IMR-90 (cell line): ENCODE measurements around the gene EPN1. TPM values are rescaled to one million over a fixed set of nuclear protein-coding genes. Genes with fewer than 3 reads are reported as not detected.
A peak's percentile ranks its signal among the peaks of the same experiment; 100 is the strongest.

Experiments used
- ATAC-seq: fragments of 200-7000 bp; cut with Tn5 transposase; 2 replicates; pipeline ENCODE4 v1.9.1; 2020; ENCODE audit warnings: low read depth, mild to moderate bottlenecking, moderate library complexity
- BruUV-seq: library from RNA; stranded (reverse); fragments of 400-500 nt; replicated peaks from 2 replicates; lab custom pipeline; 2021; lab: Mats Ljungman, UMichigan
- CTCF ChIA-PET: fragments of 300-600 bp; formaldehyde crosslinking; extraction: SDS; loops from one replicate; lab custom pipeline; 2021; ENCODE audit warnings: antibody characterized with exemption; lab: Yijun Ruan, JAX
- POLR2A ChIA-PET: fragments of 300-600 bp; sonication (Branson Sonifier 250); formaldehyde crosslinking; loops from one replicate; lab custom pipeline; 2022; ENCODE audit warnings: antibody characterized with exemption; ENCODE audit not compliant: unreplicated experiment; lab: Charles Lee
- DNase-seq: peaks from one replicate; pipeline ENCODE4 v3.0.0; 2013
- H2AFZ ChIP-seq: replicated peaks from 2 replicates; pipeline ENCODE3; 2013; ENCODE audit warnings: low read length, mild to moderate bottlenecking; ENCODE audit not compliant: poor library complexity
- H2AK5ac ChIP-seq: 2 replicates; pipeline ENCODE4 v1.6.1; 2013; ENCODE audit warnings: low read depth, low read length, inconsistent platforms
- H2AK9ac ChIP-seq: replicated peaks from 2 replicates; pipeline ENCODE3; 2013; ENCODE audit warnings: mild to moderate bottlenecking, low read depth, low read length, moderate library complexity; ENCODE audit not compliant: poor library complexity
- H2BK120ac ChIP-seq: 2 replicates; pipeline ENCODE4 v1.6.1; 2013; ENCODE audit warnings: low read depth, low read length, inconsistent platforms
- H2BK15ac ChIP-seq: 3 replicates; pipeline ENCODE4 v1.6.1; 2013; ENCODE audit warnings: low read depth, low read length, inconsistent platforms
- H2BK20ac ChIP-seq: 2 replicates; pipeline ENCODE4 v1.6.1; 2013; ENCODE audit warnings: low read depth, mild to moderate bottlenecking, inconsistent platforms, low read length, moderate library complexity
- H2BK5ac ChIP-seq: 2 replicates; pipeline ENCODE4 v1.6.1; 2013; ENCODE audit warnings: mild to moderate bottlenecking, low read depth, low read length, inconsistent platforms; ENCODE audit not compliant: poor library complexity, severe bottlenecking
- H3K14ac ChIP-seq: replicated peaks from 2 replicates; pipeline ENCODE4 v1.6.1; 2013; ENCODE audit warnings: low read depth, low read length, inconsistent platforms
- H3K18ac ChIP-seq: 2 replicates; pipeline ENCODE4 v1.6.1; 2013; ENCODE audit warnings: low read depth, low read length, control low read depth
- H3K23ac ChIP-seq: 2 replicates; pipeline ENCODE4 v1.6.1; 2013; ENCODE audit warnings: low read depth, low read length, inconsistent platforms
- H3K27ac ChIP-seq: 2 replicates; pipeline ENCODE4 v1.5.1; 2013; ENCODE audit warnings: mild to moderate bottlenecking, control low read depth, low read length; ENCODE audit not compliant: insufficient read depth
- H3K27me3 ChIP-seq: 2 replicates; pipeline ENCODE4 v1.6.1; 2013; ENCODE audit warnings: low read length; ENCODE audit not compliant: control insufficient read depth, insufficient read depth
- H3K36me3 ChIP-seq: 2 replicates; pipeline ENCODE4 v1.6.1; 2013; ENCODE audit warnings: low read length, mixed read lengths; ENCODE audit not compliant: control insufficient read depth, insufficient read depth
- H3K4ac ChIP-seq: 2 replicates; pipeline ENCODE4 v1.6.1; 2013; ENCODE audit warnings: low read depth, low read length, inconsistent platforms
- H3K4me1 ChIP-seq: 2 replicates; pipeline ENCODE4 v1.6.1; 2013; ENCODE audit warnings: low read length, mixed read lengths; ENCODE audit not compliant: control insufficient read depth, insufficient read depth
- H3K4me2 ChIP-seq: 2 replicates; pipeline ENCODE4 v1.6.1; 2013; ENCODE audit warnings: low read depth, mild to moderate bottlenecking, control low read depth, low read length, moderate library complexity
- H3K4me3 ChIP-seq: 2 replicates; pipeline ENCODE4 v1.5.1; 2013; ENCODE audit warnings: low read depth, mild to moderate bottlenecking, control low read depth, low read length, moderate library complexity; ENCODE audit not compliant: insufficient read depth
- H3K56ac ChIP-seq: 2 replicates; pipeline ENCODE4 v1.6.1; 2013; ENCODE audit warnings: low read length, inconsistent platforms; ENCODE audit not compliant: insufficient read depth; ENCODE audit errors: extremely low read depth
- H3K79me1 ChIP-seq, 2 experiments: 2 replicates each; pipeline ENCODE4 v1.6.1; 2013; ENCODE audit warnings: low read length in 2 of 2, inconsistent platforms in 1 of 2, low read depth in 1 of 2
- H3K9ac ChIP-seq: 2 replicates; pipeline ENCODE4 v1.6.1; 2013; ENCODE audit warnings: low read depth, low read length, control low read depth
- H3K9me1 ChIP-seq: 2 replicates; pipeline ENCODE4 v1.6.1; 2013; ENCODE audit warnings: low read length, inconsistent platforms; ENCODE audit not compliant: insufficient read depth
- H3K9me3 ChIP-seq: 2 replicates; pipeline ENCODE4 v1.6.1; 2013; ENCODE audit warnings: low read length; ENCODE audit not compliant: control insufficient read depth, insufficient read depth
- H4K20me1 ChIP-seq: 2 replicates; pipeline ENCODE4 v1.6.1; 2013; ENCODE audit warnings: low read length, inconsistent platforms; ENCODE audit not compliant: insufficient read depth
- H4K5ac ChIP-seq: 2 replicates; pipeline ENCODE4 v1.6.1; 2013; ENCODE audit warnings: mild to moderate bottlenecking, low read depth, low read length, control low read depth
- H4K8ac ChIP-seq, 2 experiments: 2 replicates each; pipeline ENCODE4 v1.6.1; 2013; ENCODE audit warnings: low read depth in 2 of 2, low read length in 2 of 2, control low read depth in 1 of 2, inconsistent platforms in 1 of 2
- H4K91ac ChIP-seq: 2 replicates; pipeline ENCODE4 v1.6.1; 2013; ENCODE audit warnings: low read depth, low read length, inconsistent platforms; ENCODE audit not compliant: insufficient read depth
- BHLHE40 ChIP-seq: fragments of 150-350 bp; IDR thresholded peaks from 2 replicates; pipeline ENCODE4 v1.6.1; 2016; ENCODE audit warnings: mild to moderate bottlenecking, low read depth, low read length
- MAFK ChIP-seq: IDR thresholded peaks from 2 replicates; pipeline ENCODE4 v1.6.1; 2012; ENCODE audit warnings: low read depth, low read length, improper control_type of control experiment
- MAZ ChIP-seq: IDR thresholded peaks from 2 replicates; pipeline ENCODE4 v1.6.1; 2012; ENCODE audit warnings: low read depth, mild to moderate bottlenecking, low read length, improper control_type of control experiment, moderate library complexity, borderline replicate concordance
- RAD21 ChIP-seq: IDR thresholded peaks from 2 replicates; pipeline ENCODE4 v1.6.1; 2012; ENCODE audit warnings: low read length, improper control_type of control experiment
- RCOR1 ChIP-seq: IDR thresholded peaks from 2 replicates; pipeline ENCODE4 v1.6.1; 2012; ENCODE audit warnings: mild to moderate bottlenecking, low read length, improper control_type of control experiment; ENCODE audit not compliant: insufficient replicate concordance
- WGBS, 2 experiments: methylation state at CpG; one replicate each; pipeline versions ENCODE4 v1.1.5 to v1.1.7; 2013; ENCODE audit warnings: missing lambda C conversion rate in 2 of 2; ENCODE audit not compliant: insufficient read length in 1 of 2; ENCODE audit errors: extremely low coverage in 2 of 2; 5-methylcytosine and 5-hydroxymethylcytosine counted together
- dilution Hi-C: fragments of 300-500 bp; cut with HindIII; formaldehyde crosslinking; loops from one replicate; pipeline ENCODE4 v1.14.3; 2018; ENCODE audit warnings: low sequenced_read_pairs; ENCODE audit not compliant: unreplicated experiment
- in situ Hi-C: fragments of 300-500 bp; cut with MboI; formaldehyde crosslinking; loops from 3 replicates; pipeline ENCODE4 v1.14.3; 2019; ENCODE audit warnings: low sequenced_read_pairs, inconsistent platforms, mixed read lengths
- intact Hi-C: fragments of 100-400 bp; cut with micrococcal nuclease; formaldehyde crosslinking; loops from 2 replicates; pipeline ENCODE4 v1.10.0; 2022
- polyA plus RNA-seq, 3 experiments: library from polyadenylated mRNA; depleted of rRNA; stranded (reverse); fragments of >200 nt; gene quantifications; 2 replicates each; pipeline ENCODE4 v1.2.3, GENCODE V29; 2012; ENCODE audit warnings: low replicate concordance in 1 of 3
- total RNA-seq: library from RNA; depleted of rRNA; stranded (reverse); fragments of >200 nt; gene quantifications from 2 replicates; pipeline ENCODE4 v1.2.3, GENCODE V29; 2012
- TF ChIP-seq, protein P1 (sequence below): conservative IDR thresholded peaks from 2 replicates; pipeline ENCODE4 v1.5.1; 2012; ENCODE audit warnings: mild to moderate bottlenecking, low read depth, low read length, improper control_type of control experiment

Gene EPN1
- total and polyA plus RNA-seq, 2 of the 4 experiments (the other 2 are of a cell fraction) = 19.0 to 122 TPM

- H4K8ac ChIP-seq = peak within 1 kb of the TSS; percentile 92 to 100
- intact Hi-C loops (no loop called here), in situ Hi-C loops (loop anchor here (25.0 kb wide), 2 partner anchors 361 to 536 kb away; partner anchors contain the start of genes BRSK1, HSPBP1 and PPP1R12C), dilution Hi-C loops (no loop called here)
- no peaks in the 10 kb centered on the region for H4K20me1 ChIP-seq
- peak within 1 kb of the TSS; percentile 95 for H3K9ac ChIP-seq
- peak within 1 kb of the TSS; percentile 99 for H3K4me2 ChIP-seq
- H2AFZ ChIP-seq = peak within 1 kb of the TSS; percentile 95
- H4K5ac ChIP-seq = peak within 1 kb of the TSS; percentile 88
- peak within 1 kb of the TSS; percentile 94 for H2BK5ac ChIP-seq
- peaks cover 20 to 49% of the 10 kb centered on the region in 2 experiments for H3K79me1 ChIP-seq
- no peak within 1 kb of the TSS; the same call in 1 of the 2 replicates for H2BK20ac ChIP-seq
- no peaks in the 10 kb centered on the region for H3K9me1 ChIP-seq
- peaks cover 10% of the 10 kb centered on the region for H3K4me1 ChIP-seq
- H2BK15ac ChIP-seq = peak within 1 kb of the TSS; percentile 59; the same call in 1 of the 3 replicates
- BruUV-seq = no TSS peak
- ATAC-seq (peak; percentile 64), DNase-seq (peak; percentile 68)
- H3K9me3 ChIP-seq = no peaks in the 10 kb centered on the region
- peak within 1 kb of the TSS; percentile 90 for H3K56ac ChIP-seq
- H3K36me3 ChIP-seq = peaks cover 19% of the 10 kb centered on the region
- no peaks in the 10 kb centered on the region for H3K27me3 ChIP-seq
- H2BK120ac ChIP-seq = peak within 1 kb of the TSS; percentile 59; the same call in 1 of the 2 replicates
- peak within 1 kb of the TSS; percentile 85 for H4K91ac ChIP-seq
- peak within 1 kb of the TSS; percentile 94 for H3K23ac ChIP-seq
- no peak for TF ChIP-seq MAFK
- TF ChIP-seq BHLHE40 = 0 out of 2 replicates have a peak, but pooled peaks have one; percentile 21
- no peak for TF ChIP-seq RAD21
- peak; percentile 86 for TF ChIP-seq MAZ
- TF ChIP-seq, protein P1, sequence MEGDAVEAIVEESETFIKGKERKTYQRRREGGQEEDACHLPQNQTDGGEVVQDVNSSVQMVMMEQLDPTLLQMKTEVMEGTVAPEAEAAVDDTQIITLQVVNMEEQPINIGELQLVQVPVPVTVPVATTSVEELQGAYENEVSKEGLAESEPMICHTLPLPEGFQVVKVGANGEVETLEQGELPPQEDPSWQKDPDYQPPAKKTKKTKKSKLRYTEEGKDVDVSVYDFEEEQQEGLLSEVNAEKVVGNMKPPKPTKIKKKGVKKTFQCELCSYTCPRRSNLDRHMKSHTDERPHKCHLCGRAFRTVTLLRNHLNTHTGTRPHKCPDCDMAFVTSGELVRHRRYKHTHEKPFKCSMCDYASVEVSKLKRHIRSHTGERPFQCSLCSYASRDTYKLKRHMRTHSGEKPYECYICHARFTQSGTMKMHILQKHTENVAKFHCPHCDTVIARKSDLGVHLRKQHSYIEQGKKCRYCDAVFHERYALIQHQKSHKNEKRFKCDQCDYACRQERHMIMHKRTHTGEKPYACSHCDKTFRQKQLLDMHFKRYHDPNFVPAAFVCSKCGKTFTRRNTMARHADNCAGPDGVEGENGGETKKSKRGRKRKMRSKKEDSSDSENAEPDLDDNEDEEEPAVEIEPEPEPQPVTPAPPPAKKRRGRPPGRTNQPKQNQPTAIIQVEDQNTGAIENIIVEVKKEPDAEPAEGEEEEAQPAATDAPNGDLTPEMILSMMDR = no peak
- TF ChIP-seq RCOR1 = peak; percentile 16
- ChIA-PET CTCF (interaction anchor here (1.1 kb wide), 1 partner anchor 15 kb away, joined by 6 read pairs; no protein-coding TSS in a partner anchor), POLR2A (no interaction called here)
- H2AK9ac ChIP-seq = peak within 1 kb of the TSS; percentile 100
- 0% methylated on average over 36 of the region's 87 CpGs; no CpG with 5 or more reads in 1 of the 2 experiments for WGBS, 2 experiments
- H2AK5ac ChIP-seq = peak within 1 kb of the TSS; percentile 98
- peak within 1 kb of the TSS; percentile 97 for H3K27ac ChIP-seq
- peak within 1 kb of the TSS; percentile 92 for H3K4ac ChIP-seq
- peak within 1 kb of the TSS; percentile 89 for H3K18ac ChIP-seq
- peak within 1 kb of the TSS; percentile 97 for H3K14ac ChIP-seq
- H3K4me3 ChIP-seq = peak within 1 kb of the TSS; percentile 86
Measured at GRCh38 chr19:55647732-55648584, 27.1 kb upstream of the EPN1 start, which contains the start of gene CCDC106. CCDC106 (plus strand) TSS chr19:55648212; CDS start chr19:55649047, 835 bp downstream.
